AG04449 (cell line): ENCODE results near the gene SOCS4.
"Not testable (repeated sequence)": the region's sequence is repeated elsewhere in the genome, so short reads cannot be mapped to it uniquely, and the experiment has no call there.

Experiments used
- CTCF ChIA-PET: fragments of 350-600 bp; formaldehyde crosslinking; extraction: SDS; loops from one replicate; lab custom pipeline; 2021; ENCODE audit warnings: antibody characterized with exemption; lab: Yijun Ruan, JAX
- POLR2A ChIA-PET: fragments of 400-600, 350-600 bp; formaldehyde crosslinking; extraction: SDS; loops from one replicate; lab custom pipeline; 2020; ENCODE audit warnings: antibody characterized with exemption, inconsistent platforms; lab: Yijun Ruan, JAX
- DNase-seq: peaks from one replicate; pipeline ENCODE4 v3.0.0-alpha.2; 2010; ENCODE audit warnings: low read depth, low spot score
- H3K4me3 ChIP-seq: 2 replicates; pipeline ENCODE4 v1.5.1; 2011; ENCODE audit warnings: low read depth, mild to moderate bottlenecking, control low read depth, low read length
- CTCF ChIP-seq: IDR thresholded peaks from one replicate; pipeline ENCODE4 v1.5.1; 2011; ENCODE audit warnings: mild to moderate bottlenecking, moderate library complexity, low read length, control low read depth, inconsistent platforms; ENCODE audit not compliant: insufficient read depth; ENCODE audit errors: missing control alignments

SOCS4 gene

GRCh38 chr14:55075628-55076175 is 48.7 kb downstream of the SOCS4 start:
- ChIA-PET CTCF (interaction anchor here (0.7 to 2.6 kb wide), 4 partner anchors 10 to 16 kb away, joined by 3 to 28 read pairs (median 4); no protein-coding TSS in a partner anchor), POLR2A (no interaction called here)
- no peak for DNase-seq
- no peak for TF ChIP-seq CTCF
- no peak overlapping the region for H3K4me3 ChIP-seq

- CTCF ChIA-PET, result interaction anchor here (0.7 to 2.6 kb wide), 4 partner anchors 11 to 84 kb away, joined by 3 to 28 read pairs (median 10); no protein-coding TSS in a partner anchor
Observed at GRCh38 chr14:55077170-55078151, 50.4 kb downstream of the SOCS4 start.

DNA sequence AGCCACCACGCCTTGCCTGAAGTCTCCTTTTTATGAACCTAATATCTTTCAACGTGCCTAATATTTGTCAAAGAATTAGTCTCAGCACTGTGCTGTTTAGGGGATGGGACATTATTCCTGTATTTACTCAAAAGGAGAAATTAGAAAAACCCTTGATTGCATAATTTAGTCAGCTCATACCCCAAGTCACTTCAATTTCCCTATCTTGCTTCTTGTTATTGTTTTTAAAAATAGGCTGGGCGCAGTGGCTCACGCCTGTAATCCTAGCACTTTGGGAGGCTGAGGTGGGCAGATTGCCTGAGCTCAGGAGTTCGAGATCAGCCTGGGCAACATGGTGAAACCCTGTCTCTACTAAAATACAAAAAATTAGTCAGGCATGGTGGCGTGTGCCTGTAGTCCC is 52.9 kb downstream of the SOCS4 start:
- DNase-seq, H3K4me3 ChIP-seq, POLR2A ChIA-PET: not testable (repeated sequence)
- CTCF ChIA-PET, result interaction anchor here (0.6 to 2.4 kb wide), 6 partner anchors 10 to 81 kb away, joined by 3 to 9 read pairs (median 4); partner anchors contain the start of gene MAPK1IP1L

More at GRCh38 chr14:55077170-55078151, 50.4 kb downstream of the SOCS4 start:
- no peak for TF ChIP-seq CTCF
- POLR2A ChIA-PET, result interaction anchor here (1.3 kb wide), 1 partner anchor 26 kb away, joined by 4 read pairs; the partner anchor contains the start of gene MAPK1IP1L
- DNase-seq, result no peak
- H3K4me3 ChIP-seq, result no peak overlapping the region

- no peak overlapping the region for H3K4me3 ChIP-seq
- POLR2A ChIA-PET, result no interaction called here
- no peak for TF ChIP-seq CTCF
- DNase-seq, result no peak
- CTCF ChIA-PET, result interaction anchor here (0.6 to 2.8 kb wide), 7 partner anchors 8 to 348 kb away, joined by 3 to 16 read pairs (median 5); no protein-coding TSS in a partner anchor
Observed at GRCh38 chr14:55084401-55085059, 57.5 kb downstream of the SOCS4 start.

DNA sequence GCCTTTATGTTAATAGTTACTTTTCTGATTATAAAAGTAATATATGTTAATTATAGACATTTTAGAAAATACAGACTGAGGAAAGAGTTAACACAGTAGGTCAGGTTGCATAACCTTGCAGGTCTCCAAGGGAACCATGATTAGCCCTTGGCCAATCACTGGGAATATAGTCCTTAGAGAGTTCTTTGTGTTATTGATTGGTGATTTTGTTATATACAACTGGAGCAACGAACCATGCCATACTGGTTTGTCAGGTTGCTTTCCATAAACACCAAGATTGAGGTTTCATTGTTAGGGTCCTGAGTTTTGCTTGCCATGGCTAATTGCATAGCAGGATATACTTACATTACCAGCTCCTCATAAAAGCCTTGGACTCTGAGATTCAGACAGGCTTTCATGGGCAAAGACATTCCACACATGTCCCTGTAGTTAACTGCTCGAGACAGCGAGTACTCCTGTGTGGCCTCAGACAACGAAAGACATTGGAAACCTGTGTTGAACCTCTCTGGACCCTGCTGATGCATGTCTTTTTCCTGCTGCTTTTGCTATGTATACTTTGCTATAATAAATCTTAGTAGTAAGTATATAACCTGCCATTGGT is 58.1 kb downstream of the SOCS4 start:
- no peak for TF ChIP-seq CTCF
- ChIA-PET CTCF (interaction anchor here (0.6 to 2.8 kb wide), 5 partner anchors 7 to 75 kb away, joined by 3 to 16 read pairs (median 5); no protein-coding TSS in a partner anchor), POLR2A (no interaction called here)
- no peak for DNase-seq
- no peak overlapping the region for H3K4me3 ChIP-seq

DNA sequence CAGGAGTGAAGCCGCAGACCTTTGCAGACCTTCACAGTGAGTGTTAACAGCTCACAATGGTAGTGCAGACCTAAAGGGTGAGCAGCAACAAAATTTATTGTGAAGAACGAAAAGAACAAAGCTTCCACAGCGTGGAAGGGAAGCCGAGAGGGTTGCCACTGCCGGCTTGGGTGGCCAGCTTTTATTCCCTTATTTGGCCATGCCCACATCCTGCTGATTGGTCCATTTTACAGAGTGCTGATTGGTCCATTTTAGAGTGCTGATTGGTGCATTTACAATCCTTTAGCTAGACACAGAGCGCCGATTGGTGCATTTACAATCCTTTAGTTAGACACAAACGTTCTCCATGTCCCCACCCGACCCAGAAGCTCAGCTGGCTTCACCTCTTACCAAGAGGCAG is 59.9 kb downstream of the SOCS4 start:
- DNase-seq, result no peak
- ChIA-PET POLR2A (no interaction called here), CTCF (interaction anchor here (0.9 to 4.4 kb wide), 8 partner anchors 10 to 74 kb away, joined by 3 to 38 read pairs (median 4); partner anchors contain the start of gene MAPK1IP1L)
- no peak for TF ChIP-seq CTCF
- H3K4me3 ChIP-seq, result no peak overlapping the region
